HEK293 (cell line): ENCODE measurements around the gene UBALD2.

Experiments used
- CTCF ChIP-seq: fragments of 450-650 bp; formaldehyde crosslinking; IDR thresholded peaks from 2 replicates; pipeline ENCODE4 v1.5.1; 2016; ENCODE audit warnings: missing biosample characterization, missing genetic modification characterization
- PBX3 ChIP-seq: sonication (generic); formaldehyde crosslinking; IDR thresholded peaks from 2 replicates; pipeline ENCODE4 v1.8.1; 2022; ENCODE audit warnings: mild to moderate bottlenecking, moderate library complexity, missing genetic modification reagents
- ZNF138 ChIP-seq: fragments of 450-650 bp; formaldehyde crosslinking; IDR thresholded peaks from 2 replicates; pipeline ENCODE4 v1.5.1; 2016; ENCODE audit warnings: missing biosample characterization, missing genetic modification characterization, borderline replicate concordance
- ZNF23 ChIP-seq: fragments of 450-650 bp; formaldehyde crosslinking; IDR thresholded peaks from 2 replicates; pipeline ENCODE4 v1.5.1; 2016; ENCODE audit warnings: missing biosample characterization, missing genetic modification characterization, borderline replicate concordance
- ZNF354C ChIP-seq: fragments of 450-650 bp; formaldehyde crosslinking; IDR thresholded peaks from 2 replicates; pipeline ENCODE4 v1.5.1; 2016; ENCODE audit warnings: missing biosample characterization, missing genetic modification characterization, low read depth, borderline replicate concordance
- ZNF510 ChIP-seq: fragments of 450-650 bp; formaldehyde crosslinking; IDR thresholded peaks from 2 replicates; pipeline ENCODE4 v1.5.1; 2018; ENCODE audit warnings: mild to moderate bottlenecking, missing genetic modification characterization, missing biosample characterization; ENCODE audit not compliant: insufficient replicate concordance
- TF ChIP-seq, protein P1 (sequence below): fragments of 450-650 bp; IDR thresholded peaks from 2 replicates; pipeline ENCODE4 v1.5.1; 2018; ENCODE audit warnings: missing biosample characterization, missing genetic modification characterization

GRCh38 chr17:76297436-76297835 is 32.3 kb downstream of the UBALD2 start:
- TF ChIP-seq CTCF: no peak
- no peak for TF ChIP-seq ZNF23 (tag by site-specific recombination)
- TF ChIP-seq ZNF510 (tag by site-specific recombination): no peak
- TF ChIP-seq ZNF138: no peak
- no peak for TF ChIP-seq ZNF354C (tag by site-specific recombination)
- TF ChIP-seq PBX3 (CRISPR knock-in tag): no peak
- TF ChIP-seq, protein P1, sequence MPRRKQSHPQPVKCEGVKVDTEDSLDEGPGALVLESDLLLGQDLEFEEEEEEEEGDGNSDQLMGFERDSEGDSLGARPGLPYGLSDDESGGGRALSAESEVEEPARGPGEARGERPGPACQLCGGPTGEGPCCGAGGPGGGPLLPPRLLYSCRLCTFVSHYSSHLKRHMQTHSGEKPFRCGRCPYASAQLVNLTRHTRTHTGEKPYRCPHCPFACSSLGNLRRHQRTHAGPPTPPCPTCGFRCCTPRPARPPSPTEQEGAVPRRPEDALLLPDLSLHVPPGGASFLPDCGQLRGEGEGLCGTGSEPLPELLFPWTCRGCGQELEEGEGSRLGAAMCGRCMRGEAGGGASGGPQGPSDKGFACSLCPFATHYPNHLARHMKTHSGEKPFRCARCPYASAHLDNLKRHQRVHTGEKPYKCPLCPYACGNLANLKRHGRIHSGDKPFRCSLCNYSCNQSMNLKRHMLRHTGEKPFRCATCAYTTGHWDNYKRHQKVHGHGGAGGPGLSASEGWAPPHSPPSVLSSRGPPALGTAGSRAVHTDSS (tag by site-specific recombination): no peak
